Gastroesophageal sphincter (tissue), 4 donors: Measurements from ENCODE around the gene APOBEC2. TPM values are rescaled to one million over a fixed set of nuclear protein-coding genes. Genes with fewer than 3 reads are reported as not detected.

Experiments
- ATAC-seq: fragments of 150-250 bp; one replicate; pipeline ENCODE4 v1.9.1; 2016; ENCODE audit warnings: mild to moderate bottlenecking, moderate library complexity
- H3K27ac ChIP-seq, 4 donors: fragments of 200-600 bp; sonication (generic) in 3 of 4; 1 replicate in 3 of 4; 2 replicates in 1 of 4; pipeline ENCODE4 v1.5.1; 2016 to 2019
- H3K27me3 ChIP-seq: fragments of 200-600 bp; sonication (generic); one replicate; pipeline ENCODE4 v1.5.1; 2019
- H3K36me3 ChIP-seq, 2 donors: fragments of 200-600 bp; sonication (generic); one replicate each; pipeline ENCODE4 v1.5.1; 2019; ENCODE audit warnings: control low read depth in 1 of 2
- H3K4me1 ChIP-seq, 3 donors: fragments of 200-600 bp; sonication (generic); 1 replicate in 2 of 3; 2 replicates in 1 of 3; pipeline ENCODE4 v1.5.1; 2016 to 2019; ENCODE audit warnings: control low read depth in 2 of 3
- H3K4me3 ChIP-seq, 2 donors: fragments of 200-600 bp; sonication (generic); one replicate each; pipeline ENCODE4 v1.5.1; 2019; ENCODE audit warnings: mild to moderate bottlenecking in 1 of 2, moderate library complexity in 1 of 2
- H3K9me3 ChIP-seq, 3 donors: fragments of 200-600 bp; sonication (generic); one replicate each; pipeline ENCODE4 v1.5.1; 2017 to 2019; ENCODE audit warnings: control low read depth in 2 of 3
- CTCF ChIP-seq, 4 experiments: fragments of 200-600 bp in 2 of 4; fragments of 450-650 bp in 2 of 4; sonication (generic) in 1 of 4; IDR thresholded peaks; one replicate each; pipeline ENCODE4 v1.5.1; 2017 to 2019; ENCODE audit warnings: antibody characterized with exemption in 4 of 4, mild to moderate bottlenecking in 2 of 4, moderate library complexity in 2 of 4
- EP300 ChIP-seq: sonication (generic); formaldehyde crosslinking; IDR thresholded peaks from one replicate; pipeline ENCODE4 v1.6.1; 2017; ENCODE audit warnings: antibody characterized with exemption, mild to moderate bottlenecking
- POLR2A ChIP-seq, 2 donors: fragments of 450-650 bp; IDR thresholded peaks; one replicate each; pipeline ENCODE4 v1.6.1; 2017; ENCODE audit warnings: antibody characterized with exemption in 2 of 2, mild to moderate bottlenecking in 2 of 2, moderate library complexity in 1 of 2
- POLR2AphosphoS5 ChIP-seq: sonication (generic); formaldehyde crosslinking; IDR thresholded peaks from one replicate; pipeline ENCODE4 v1.6.1; 2017; ENCODE audit warnings: antibody characterized with exemption
- WGBS, 2 donors: methylation state at CpG; one replicate each; pipeline ENCODE4 v1.1.5; 2018; ENCODE audit warnings: low coverage in 1 of 2; 5-methylcytosine and 5-hydroxymethylcytosine counted together
- total RNA-seq, 4 donors: library from RNA; depleted of rRNA; stranded (reverse); fragments of >200 nt; gene quantifications; one replicate each; pipeline ENCODE4 v1.1.0, GENCODE V29; 2016

The APOBEC2 gene
- total RNA-seq, 4 donors from 2014 or later: 0.37 to 1.8 (median 0.72) TPM

DNA sequence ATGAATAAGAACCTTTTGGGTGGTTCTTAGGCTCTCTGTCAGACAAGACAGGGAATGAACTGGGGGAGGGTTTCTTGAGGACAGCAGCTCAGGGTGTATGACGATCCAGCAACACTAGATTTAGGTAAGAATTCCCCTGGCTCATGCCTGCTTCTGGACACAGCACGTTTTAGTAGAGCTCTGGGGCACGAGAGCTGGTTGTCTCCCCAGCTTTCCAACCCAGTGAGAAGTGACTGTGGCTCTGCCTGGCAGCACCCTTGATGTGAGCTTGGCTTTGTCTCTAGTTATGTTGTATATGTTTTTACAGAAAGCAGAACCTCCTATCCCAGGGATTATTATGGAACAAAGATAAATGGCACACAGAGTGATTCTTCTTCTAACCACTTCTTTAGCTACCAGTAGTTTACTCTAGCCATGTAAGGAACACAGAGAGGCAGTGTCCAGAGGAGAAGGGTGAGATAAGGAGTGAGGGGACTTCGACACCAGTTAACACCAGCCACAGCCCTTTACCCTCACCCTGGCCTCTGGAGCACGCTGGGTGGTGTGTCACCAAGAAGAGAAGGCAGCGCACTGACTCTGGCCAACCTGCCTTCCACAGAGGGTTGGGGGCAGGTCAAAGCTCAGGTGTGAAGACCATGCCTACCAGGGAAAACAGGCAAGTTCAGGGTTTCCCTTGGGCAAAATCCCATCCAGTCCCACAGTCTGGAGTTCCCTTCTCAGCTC, 3.9 kb downstream of the APOBEC2 start:
- Histone ChIP-seq H3K4me1 (peaks cover 0 to 71% (median 5%) of the 10 kb centered on the region in 3 donors), H3K27me3 (no peaks in the 10 kb centered on the region), H3K9me3 (no peaks in the 10 kb centered on the region), H3K36me3 (peaks cover 0 to 9% of the 10 kb centered on the region in 2 donors), H3K4me3 (no peak overlapping the region), H3K27ac (peak overlapping the region in 3 of 4 donors; percentile 53 to 74 (median 69))
- 66 to 67% methylated on average over 3 to 6 of the region's 6 CpGs for WGBS, 2 donors
- TF ChIP-seq CTCF (IDR thresholded peaks at IDR 0.05): no peak
- no peak for TF ChIP-seq POLR2A (IDR thresholded peaks at IDR 0.05)
- TF ChIP-seq POLR2AphosphoS5: no peak
- no peak for TF ChIP-seq EP300
- ATAC-seq: peak; percentile 35

GRCh38 chr6:41058783-41059181, 5.8 kb downstream of the APOBEC2 start:
- Histone ChIP-seq H3K4me1 (peaks cover 0 to 63% (median 5%) of the 10 kb centered on the region in 3 donors), H3K4me3 (no peak overlapping the region), H3K9me3 (no peaks in the 10 kb centered on the region), H3K36me3 (peaks cover 4 to 22% of the 10 kb centered on the region in 2 donors), H3K27ac (peak overlapping the region in 2 of 4 donors; percentile 69 to 74), H3K27me3 (no peaks in the 10 kb centered on the region)
- TF ChIP-seq CTCF (IDR thresholded peaks at IDR 0.05) (no peak), POLR2AphosphoS5 (no peak), POLR2A (IDR thresholded peaks at IDR 0.05) (no peak), EP300 (no peak)
- no peak for ATAC-seq
- 25 to 50% methylated on average over 1 of the region's 2 CpGs for WGBS, 2 donors

GRCh38 chr6:41059556-41059955, 6.6 kb downstream of the APOBEC2 start:
- Histone ChIP-seq H3K27me3 (no peaks in the 10 kb centered on the region), H3K9me3 (no peaks in the 10 kb centered on the region), H3K27ac (peak overlapping the region in 2 of 4 donors; percentile 69 to 74), H3K4me3 (no peak overlapping the region), H3K4me1 (peaks cover 0 to 65% (median 5%) of the 10 kb centered on the region in 3 donors), H3K36me3 (peaks cover 4 to 29% of the 10 kb centered on the region in 2 donors)
- ATAC-seq: peak; percentile 38
- TF ChIP-seq EP300: no peak
- no peak for TF ChIP-seq POLR2A (IDR thresholded peaks at IDR 0.05)
- TF ChIP-seq CTCF (IDR thresholded peaks at IDR 0.05): no peak
- no peak for TF ChIP-seq POLR2AphosphoS5
- WGBS, 2 donors: 21% methylated on average over 1 of the region's 1 CpG; no CpG with 5 or more reads in 1 of the 2 donors

GRCh38 chr6:41061196-41061726, 8.3 kb downstream of the APOBEC2 start:
- Histone ChIP-seq H3K27ac (no peak overlapping the region), H3K4me3 (no peak overlapping the region), H3K27me3 (no peaks in the 10 kb centered on the region), H3K36me3 (peaks cover 4 to 46% of the 10 kb centered on the region in 2 donors), H3K9me3 (no peaks in the 10 kb centered on the region), H3K4me1 (peaks cover 0 to 49% (median 5%) of the 10 kb centered on the region in 3 donors)
- TF ChIP-seq EP300 (no peak), POLR2A (IDR thresholded peaks at IDR 0.05) (no peak), POLR2AphosphoS5 (no peak), CTCF (IDR thresholded peaks at IDR 0.05) (no peak)
- ATAC-seq: no peak
- 83% methylated on average over 4 of the region's 13 CpGs; no CpG with 5 or more reads in 1 of the 2 donors for WGBS, 2 donors
